GM19455 (cell line): ENCODE measurements around the gene RALB.

Experiments used
- ATAC-seq: cut with Tn5 transposase; IDR thresholded peaks from one replicate; pipeline ENCODE4 v1.9.1; 2021; ENCODE audit not compliant: unreplicated experiment

The RALB gene

GRCh38 chr2:120331903-120332302, 79.3 kb downstream of the RALB start:
- no peak for ATAC-seq

GRCh38 chr2:120332384-120332783, 79.7 kb downstream of the RALB start:
- no peak for ATAC-seq

GRCh38 chr2:120334068-120334467, 81.4 kb downstream of the RALB start:
- no peak for ATAC-seq

GRCh38 chr2:120336749-120337148, 84.1 kb downstream of the RALB start:
- ATAC-seq, result no peak

- ATAC-seq, result no peak
These were observed 85.4 kb downstream of the RALB start for GRCh38 chr2:120338015-120338414.

- no peak for ATAC-seq
These were observed 89.3 kb downstream of the RALB start for GRCh38 chr2:120341977-120342376.

- ATAC-seq, result no peak
These were observed 89.8 kb downstream of the RALB start for GRCh38 chr2:120342446-120342845.

GRCh38 chr2:120343100-120343432, 90.4 kb downstream of the RALB start:
- ATAC-seq, result no peak

GRCh38 chr2:120343433-120344105, 90.9 kb downstream of the RALB start:
- ATAC-seq, result no peak
